CD8-positive, alpha-beta memory T cell (primary cell): ENCODE measurements around the gene RNF135. TPM values are rescaled to one million over a fixed set of nuclear protein-coding genes. Genes with fewer than 3 reads are reported as not detected.
"Not testable (repeated sequence)": the region's sequence is repeated elsewhere in the genome, so short reads cannot be mapped to it uniquely, and the experiment has no call there.

Experiments
- CTCF ChIA-PET: fragments of 350-600 bp; sonication (Branson Sonifier 250); formaldehyde crosslinking; loops from one replicate; lab custom pipeline; 2021; ENCODE audit warnings: antibody characterized with exemption; lab: Charles Lee
- POLR2A ChIA-PET: fragments of 350-600 bp; sonication (Branson Sonifier 250); formaldehyde crosslinking; loops from one replicate; lab custom pipeline; 2021; ENCODE audit warnings: antibody characterized with exemption; lab: Charles Lee
- DNase-seq, 5 donors: peaks; one replicate each; pipeline versions ENCODE4 v3.0.0 to v3.0.0-alpha.2; 2020 to 2022; ENCODE audit warnings: mixed read lengths in 1 of 5
- H3K27ac ChIP-seq: one replicate; pipeline ENCODE4 v1.7.0; 2013; ENCODE audit warnings: low read depth, mild to moderate bottlenecking, low read length, moderate library complexity
- H3K27me3 ChIP-seq: 2 replicates; pipeline ENCODE4 v1.7.0; 2013; ENCODE audit warnings: low read length, mild to moderate bottlenecking; ENCODE audit not compliant: insufficient read depth, poor library complexity, severe bottlenecking
- H3K36me3 ChIP-seq: 2 replicates; pipeline ENCODE4 v1.7.0; 2013; ENCODE audit warnings: mild to moderate bottlenecking, low read length, moderate library complexity; ENCODE audit not compliant: insufficient read depth
- H3K4me1 ChIP-seq: 2 replicates; pipeline ENCODE4 v1.7.0; 2013; ENCODE audit warnings: mild to moderate bottlenecking, low read length, moderate library complexity; ENCODE audit not compliant: insufficient read depth
- H3K4me3 ChIP-seq: 2 replicates; pipeline ENCODE4 v1.7.0; 2013; ENCODE audit warnings: mild to moderate bottlenecking, low read length
- H3K9me3 ChIP-seq: 2 replicates; pipeline ENCODE4 v1.7.0; 2013; ENCODE audit warnings: mild to moderate bottlenecking, low read length
- H3K27ac Mint-ChIP-seq, 8 donors: one replicate each; pipeline ENCODE4 v1.8.0; 2020 to 2021; ENCODE audit warnings: mixed read lengths in 8 of 8, mild to moderate bottlenecking in 6 of 8, inconsistent platforms in 3 of 8, moderate library complexity in 3 of 8
- H3K27me3 Mint-ChIP-seq, 2 donors: one replicate each; pipeline ENCODE4 v1.8.0; 2020 to 2021; ENCODE audit warnings: mixed read lengths in 2 of 2, mild to moderate bottlenecking in 1 of 2, moderate library complexity in 1 of 2
- H3K36me3 Mint-ChIP-seq, 3 donors: one replicate each; pipeline ENCODE4 v1.8.0; 2020 to 2021; ENCODE audit warnings: mixed read lengths in 3 of 3, inconsistent platforms in 1 of 3, mild to moderate bottlenecking in 1 of 3
- H3K4me1 Mint-ChIP-seq, 3 donors: one replicate each; pipeline ENCODE4 v1.8.0; 2020 to 2021; ENCODE audit warnings: mixed read lengths in 3 of 3, inconsistent platforms in 1 of 3, mild to moderate bottlenecking in 1 of 3
- H3K4me3 Mint-ChIP-seq, 7 donors: one replicate each; pipeline ENCODE4 v1.8.0; 2020 to 2021; ENCODE audit warnings: mixed read lengths in 7 of 7, mild to moderate bottlenecking in 6 of 7, moderate library complexity in 4 of 7, inconsistent platforms in 2 of 7
- H3K9me3 Mint-ChIP-seq, 5 donors: one replicate each; pipeline ENCODE4 v1.8.0; 2020 to 2022; ENCODE audit warnings: mixed read lengths in 5 of 5, mild to moderate bottlenecking in 3 of 5, moderate library complexity in 2 of 5, inconsistent platforms in 1 of 5
- polyA plus RNA-seq: library from polyadenylated mRNA; unstranded; fragments of 300-500 nt; fragmentation: Illumina TruSeq; gene quantifications from one replicate; pipeline ENCODE4 v1.2.3, GENCODE V29; 2021
- total RNA-seq, 2 experiments: library from RNA; stranded (reverse); gene quantifications; one replicate each; pipeline ENCODE4 v1.2.3, GENCODE V29; 2021

The RNF135 gene
- total and polyA plus RNA-seq, 3 experiments from 2014 or later = 7.5 to 9.2 (median 7.9) TPM

GRCh38 chr17:31042378-31042777 is 71.5 kb downstream of the RNF135 start:
- H3K4me1 Mint-ChIP-seq, H3K36me3 Mint-ChIP-seq, POLR2A ChIA-PET, H3K4me3 Mint-ChIP-seq, H3K27ac Mint-ChIP-seq, DNase-seq, H3K27me3 ChIP-seq, H3K27ac ChIP-seq, H3K27me3 Mint-ChIP-seq, H3K9me3 Mint-ChIP-seq, H3K4me1 ChIP-seq, H3K9me3 ChIP-seq, H3K36me3 ChIP-seq, H3K4me3 ChIP-seq, CTCF ChIA-PET: not testable (repeated sequence)

DNA sequence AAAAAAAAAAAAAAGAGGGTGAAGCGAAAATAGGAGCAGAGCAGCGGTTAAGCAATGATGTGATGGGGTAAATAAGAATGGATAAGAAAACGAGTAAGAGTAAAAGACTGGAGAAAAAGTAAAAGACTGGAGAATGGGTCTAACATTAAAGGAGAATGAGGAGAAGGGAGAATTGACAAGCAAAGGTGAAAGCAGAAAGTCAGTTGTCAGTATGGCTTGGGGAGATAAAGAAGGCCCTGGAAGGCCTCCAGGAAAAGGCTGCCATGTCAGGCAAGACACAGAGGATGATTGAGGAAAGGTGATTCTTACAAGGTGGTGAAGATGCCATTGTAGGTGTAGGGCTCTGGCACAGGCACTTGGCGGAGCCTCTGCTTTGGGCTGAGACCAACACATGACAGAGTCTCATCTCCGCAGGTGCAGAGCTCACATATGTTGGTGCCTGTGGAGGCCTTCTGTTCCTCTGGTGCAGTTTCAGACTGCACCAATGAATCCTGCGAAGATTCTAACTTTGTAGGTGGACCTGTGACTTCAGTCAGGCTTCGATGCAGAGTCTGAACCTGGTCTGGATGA is 76.1 kb downstream of the RNF135 start:
- POLR2A ChIA-PET, H3K36me3 ChIP-seq, DNase-seq, H3K4me1 ChIP-seq, H3K27ac Mint-ChIP-seq, H3K4me3 Mint-ChIP-seq, H3K27ac ChIP-seq, H3K4me3 ChIP-seq, H3K27me3 ChIP-seq, H3K36me3 Mint-ChIP-seq, H3K9me3 Mint-ChIP-seq, CTCF ChIA-PET, H3K27me3 Mint-ChIP-seq, H3K9me3 ChIP-seq: not testable (repeated sequence)
- H3K4me1 Mint-ChIP-seq = peaks cover 6 to 12% (median 9%) of the 10 kb centered on the region in 3 donors

GRCh38 chr17:31048142-31048541 is 77.3 kb downstream of the RNF135 start:
- H3K4me3 Mint-ChIP-seq = no peak overlapping the region
- Histone ChIP-seq H3K4me3 (no peak overlapping the region), H3K27ac (no peak overlapping the region), H3K36me3 (no peaks in the 10 kb centered on the region), H3K9me3 (no peaks in the 10 kb centered on the region), H3K4me1 (peaks cover 10% of the 10 kb centered on the region), H3K27me3 (no peaks in the 10 kb centered on the region)
- POLR2A ChIA-PET = interaction anchor here (0.6 kb wide), 2 partner anchors 12 to 247 kb away, joined by 3 to 7 read pairs; no protein-coding TSS in a partner anchor
- no peak for DNase-seq
- H3K36me3 Mint-ChIP-seq = no peaks in the 10 kb centered on the region
- no peak overlapping the region for H3K27ac Mint-ChIP-seq
- H3K27me3 Mint-ChIP-seq = no peaks in the 10 kb centered on the region
- CTCF ChIA-PET = no interaction called here
- peaks cover 18 to 24% (median 18%) of the 10 kb centered on the region in 3 donors for H3K4me1 Mint-ChIP-seq
- no peaks in the 10 kb centered on the region for H3K9me3 Mint-ChIP-seq

GRCh38 chr17:31048780-31049179 is 77.9 kb downstream of the RNF135 start:
- Histone ChIP-seq H3K9me3 (no peaks in the 10 kb centered on the region), H3K4me1 (peaks cover 10% of the 10 kb centered on the region), H3K4me3 (no peak overlapping the region), H3K36me3 (no peaks in the 10 kb centered on the region), H3K27me3 (no peaks in the 10 kb centered on the region), H3K27ac (no peak overlapping the region)
- Mint-ChIP-seq H3K27ac (no peak overlapping the region), H3K36me3 (no peaks in the 10 kb centered on the region), H3K9me3 (no peaks in the 10 kb centered on the region), H3K4me1 (peaks cover 18 to 25% (median 19%) of the 10 kb centered on the region in 3 donors), H3K27me3 (no peaks in the 10 kb centered on the region), H3K4me3 (no peak overlapping the region)
- no peak for DNase-seq
- ChIA-PET CTCF (no interaction called here), POLR2A (no interaction called here)

Other genes with a start within 250 kb of the RNF135 start
- 10 to 100 TPM; 42.7 to 43.0 TPM for gene CRLF3, start 146.3 kb upstream of the RNF135 start, total RNA-seq
- 108 TPM for gene CRLF3, start 146.3 kb upstream of the RNF135 start, polyA plus RNA-seq
- gene ATAD5, start 139.1 kb upstream of the RNF135 start, total RNA-seq = 10 to 100 TPM; 25.5 to 27.8 TPM
- gene ATAD5, start 139.1 kb upstream of the RNF135 start, polyA plus RNA-seq = 2.3 TPM
- 10 to 100 TPM; 16.0 to 19.7 TPM for gene TEFM, start 64.8 kb upstream of the RNF135 start, total RNA-seq
- 19.3 TPM for gene TEFM, start 64.8 kb upstream of the RNF135 start, polyA plus RNA-seq
- gene ADAP2, start 49.1 kb upstream of the RNF135 start, total RNA-seq = 1 to 10 TPM; 1.7 to 2.3 TPM
- not detected for gene ADAP2, start 49.1 kb upstream of the RNF135 start, polyA plus RNA-seq
- 10 to 100 TPM; 22.8 TPM for gene NF1, start 123.9 kb downstream of the RNF135 start, total RNA-seq
- 5.8 TPM for gene NF1, start 123.9 kb downstream of the RNF135 start, polyA plus RNA-seq